Measurements from ENCODE around the gene MCCC2. TPM values are rescaled to one million over a fixed set of nuclear protein-coding genes. Genes with fewer than 3 reads are reported as not detected.
A peak's percentile ranks its signal among the peaks of the same experiment; 100 is the strongest.

Gene MCCC2
- total and polyA plus RNA-seq, 2 of the 13 experiments (the other 11 are each of a cell fraction or from before 2014, with no cell fraction given): 44.8 to 83.6 TPM

DNA sequence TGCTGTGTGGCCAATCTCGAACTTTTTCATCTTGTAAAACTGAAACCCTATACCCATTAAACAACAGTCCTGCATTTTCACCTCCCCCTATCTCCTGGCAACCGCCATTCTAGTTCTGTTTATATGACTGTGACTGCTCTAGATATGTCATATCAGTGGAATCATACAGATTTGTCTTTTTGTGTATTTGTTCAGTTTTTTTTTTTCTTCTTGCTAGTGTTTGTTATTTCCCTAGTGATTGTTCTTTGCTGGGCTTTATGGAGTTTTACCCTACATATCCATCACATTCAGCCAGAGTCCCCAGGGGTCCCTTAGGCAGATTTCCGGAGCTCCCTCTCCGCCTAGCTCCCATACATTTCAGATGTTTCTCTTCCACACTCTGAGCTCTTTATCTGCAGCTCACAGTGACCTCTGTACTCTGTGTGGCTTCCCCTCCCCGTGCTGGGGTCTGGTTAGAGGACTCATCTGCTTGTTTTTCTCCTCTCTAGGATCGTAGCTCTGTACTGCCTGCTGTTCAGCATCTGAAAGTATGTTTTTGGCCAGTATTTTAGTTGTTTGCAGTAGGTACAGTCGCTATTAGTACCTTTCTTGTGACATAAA lies 106.8 kb downstream of the MCCC2 start (continued):
- TF ChIP-seq, protein P1, sequence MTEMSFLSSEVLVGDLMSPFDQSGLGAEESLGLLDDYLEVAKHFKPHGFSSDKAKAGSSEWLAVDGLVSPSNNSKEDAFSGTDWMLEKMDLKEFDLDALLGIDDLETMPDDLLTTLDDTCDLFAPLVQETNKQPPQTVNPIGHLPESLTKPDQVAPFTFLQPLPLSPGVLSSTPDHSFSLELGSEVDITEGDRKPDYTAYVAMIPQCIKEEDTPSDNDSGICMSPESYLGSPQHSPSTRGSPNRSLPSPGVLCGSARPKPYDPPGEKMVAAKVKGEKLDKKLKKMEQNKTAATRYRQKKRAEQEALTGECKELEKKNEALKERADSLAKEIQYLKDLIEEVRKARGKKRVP (CRISPR knock-in tag; IDR thresholded peaks at IDR 0.05): no peak
- TF ChIP-seq ZNF530 (CRISPR knock-in tag; IDR thresholded peaks at IDR 0.05; ENCODE audit: low read depth) (no peak), MTF1 (CRISPR knock-in tag; IDR thresholded peaks at IDR 0.05) (no peak), ETV5 (CRISPR knock-in tag; IDR thresholded peaks at IDR 0.05; ENCODE audit: borderline replicate concordance) (peak; percentile 51; the same call in 1 of the 2 replicates), ZNF563 (CRISPR knock-in tag; IDR thresholded peaks at IDR 0.05) (no peak), ZKSCAN1 (IDR thresholded peaks at IDR 0.05; ENCODE audit: low read length) (no peak), ZNF703 (CRISPR knock-in tag; IDR thresholded peaks at IDR 0.05; ENCODE audit: borderline replicate concordance) (no peak), ZNF331 (CRISPR knock-in tag; IDR thresholded peaks at IDR 0.05) (peak; percentile 38; the same call in 1 of the 2 replicates), ZSCAN22 (CRISPR knock-in tag; IDR thresholded peaks at IDR 0.05) (no peak), RNF2 (conservative IDR thresholded peaks at IDR 0.05; ENCODE audit: low read depth) (no peak), MIER2 (CRISPR knock-in tag; IDR thresholded peaks at IDR 0.05) (peak; percentile 67; the same call in 1 of the 2 replicates), MEIS2 (CRISPR knock-in tag; IDR thresholded peaks at IDR 0.05) (no peak), GATA4 (IDR thresholded peaks at IDR 0.05; ENCODE audit: borderline replicate concordance, low read depth) (peak; percentile 26; the same call in 1 of the 2 replicates), ZNF263 (CRISPR knock-in tag; IDR thresholded peaks at IDR 0.05) (no peak), ZNF496 (CRISPR knock-in tag; IDR thresholded peaks at IDR 0.05; ENCODE audit: insufficient replicate concordance) (no peak), SMAD1 (CRISPR knock-in tag; IDR thresholded peaks at IDR 0.05; ENCODE audit: borderline replicate concordance, low read depth) (no peak)
- TF ChIP-seq, protein P2, sequence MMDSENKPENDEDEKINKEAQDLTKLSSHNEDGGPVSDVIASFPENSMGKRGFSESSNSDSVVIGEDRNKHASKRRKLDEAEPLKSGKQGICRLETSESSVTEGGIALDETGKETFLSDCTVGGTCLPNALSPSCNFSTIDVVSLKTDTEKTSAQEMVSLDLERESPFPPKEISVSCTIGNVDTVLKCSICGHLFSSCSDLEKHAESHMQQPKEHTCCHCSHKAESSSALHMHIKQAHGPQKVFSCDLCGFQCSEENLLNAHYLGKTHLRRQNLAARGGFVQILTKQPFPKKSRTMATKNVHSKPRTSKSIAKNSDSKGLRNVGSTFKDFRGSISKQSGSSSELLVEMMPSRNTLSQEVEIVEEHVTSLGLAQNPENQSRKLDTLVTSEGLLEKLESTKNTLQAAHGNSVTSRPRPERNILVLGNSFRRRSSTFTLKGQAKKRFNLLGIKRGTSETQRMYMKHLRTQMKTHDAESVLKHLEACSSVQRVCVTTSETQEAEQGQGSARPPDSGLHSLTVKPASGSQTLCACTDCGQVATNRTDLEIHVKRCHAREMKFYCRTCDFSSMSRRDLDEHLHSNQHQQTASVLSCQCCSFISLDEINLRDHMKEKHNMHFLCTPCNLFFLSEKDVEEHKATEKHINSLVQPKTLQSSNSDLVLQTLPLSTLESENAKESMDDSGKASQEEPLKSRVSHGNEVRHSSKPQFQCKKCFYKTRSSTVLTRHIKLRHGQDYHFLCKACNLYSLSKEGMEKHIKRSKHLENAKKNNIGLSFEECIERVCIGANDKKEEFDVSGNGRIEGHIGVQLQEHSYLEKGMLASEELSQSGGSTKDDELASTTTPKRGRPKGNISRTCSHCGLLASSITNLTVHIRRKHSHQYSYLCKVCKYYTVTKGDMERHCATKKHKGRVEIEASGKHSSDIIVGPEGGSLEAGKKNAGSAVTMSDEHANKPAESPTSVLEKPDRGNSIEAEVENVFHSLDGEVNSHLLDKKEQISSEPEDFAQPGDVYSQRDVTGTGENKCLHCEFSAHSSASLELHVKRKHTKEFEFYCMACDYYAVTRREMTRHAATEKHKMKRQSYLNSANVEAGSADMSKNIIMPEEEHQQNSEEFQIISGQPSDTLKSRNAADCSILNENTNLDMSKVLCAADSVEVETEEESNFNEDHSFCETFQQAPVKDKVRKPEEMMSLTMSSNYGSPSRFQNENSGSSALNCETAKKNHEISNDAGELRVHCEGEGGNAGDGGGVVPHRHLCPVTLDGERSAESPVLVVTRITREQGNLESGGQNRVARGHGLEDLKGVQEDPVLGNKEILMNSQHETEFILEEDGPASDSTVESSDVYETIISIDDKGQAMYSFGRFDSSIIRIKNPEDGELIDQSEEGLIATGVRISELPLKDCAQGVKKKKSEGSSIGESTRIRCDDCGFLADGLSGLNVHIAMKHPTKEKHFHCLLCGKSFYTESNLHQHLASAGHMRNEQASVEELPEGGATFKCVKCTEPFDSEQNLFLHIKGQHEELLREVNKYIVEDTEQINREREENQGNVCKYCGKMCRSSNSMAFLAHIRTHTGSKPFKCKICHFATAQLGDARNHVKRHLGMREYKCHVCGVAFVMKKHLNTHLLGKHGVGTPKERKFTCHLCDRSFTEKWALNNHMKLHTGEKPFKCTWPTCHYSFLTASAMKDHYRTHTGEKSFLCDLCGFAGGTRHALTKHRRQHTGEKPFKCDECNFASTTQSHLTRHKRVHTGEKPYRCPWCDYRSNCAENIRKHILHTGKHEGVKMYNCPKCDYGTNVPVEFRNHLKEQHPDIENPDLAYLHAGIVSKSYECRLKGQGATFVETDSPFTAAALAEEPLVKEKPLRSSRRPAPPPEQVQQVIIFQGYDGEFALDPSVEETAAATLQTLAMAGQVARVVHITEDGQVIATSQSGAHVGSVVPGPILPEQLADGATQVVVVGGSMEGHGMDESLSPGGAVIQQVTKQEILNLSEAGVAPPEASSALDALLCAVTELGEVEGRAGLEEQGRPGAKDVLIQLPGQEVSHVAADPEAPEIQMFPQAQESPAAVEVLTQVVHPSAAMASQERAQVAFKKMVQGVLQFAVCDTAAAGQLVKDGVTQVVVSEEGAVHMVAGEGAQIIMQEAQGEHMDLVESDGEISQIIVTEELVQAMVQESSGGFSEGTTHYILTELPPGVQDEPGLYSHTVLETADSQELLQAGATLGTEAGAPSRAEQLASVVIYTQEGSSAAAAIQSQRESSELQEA (CRISPR knock-in tag; IDR thresholded peaks at IDR 0.05; ENCODE audit: not compliant biosample characterization): no peak
- TF ChIP-seq, protein P3, sequence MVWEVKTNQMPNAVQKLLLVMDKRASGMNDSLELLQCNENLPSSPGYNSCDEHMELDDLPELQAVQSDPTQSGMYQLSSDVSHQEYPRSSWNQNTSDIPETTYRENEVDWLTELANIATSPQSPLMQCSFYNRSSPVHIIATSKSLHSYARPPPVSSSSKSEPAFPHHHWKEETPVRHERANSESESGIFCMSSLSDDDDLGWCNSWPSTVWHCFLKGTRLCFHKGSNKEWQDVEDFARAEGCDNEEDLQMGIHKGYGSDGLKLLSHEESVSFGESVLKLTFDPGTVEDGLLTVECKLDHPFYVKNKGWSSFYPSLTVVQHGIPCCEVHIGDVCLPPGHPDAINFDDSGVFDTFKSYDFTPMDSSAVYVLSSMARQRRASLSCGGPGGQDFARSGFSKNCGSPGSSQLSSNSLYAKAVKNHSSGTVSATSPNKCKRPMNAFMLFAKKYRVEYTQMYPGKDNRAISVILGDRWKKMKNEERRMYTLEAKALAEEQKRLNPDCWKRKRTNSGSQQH (CRISPR knock-in tag; IDR thresholded peaks at IDR 0.05; ENCODE audit: low read depth): no peak

Measured in HepG2 (cell line).